Panc1 (cell line): ENCODE measurements around the gene FAM167B. TPM values are rescaled to one million over a fixed set of nuclear protein-coding genes. Genes with fewer than 3 reads are reported as not detected.
A peak's percentile ranks its signal among the peaks of the same experiment; 100 is the strongest.

ENCODE experiments used
- ATAC-seq: fragments of 200-7000 bp; cut with Tn5 transposase; 2 replicates; pipeline ENCODE4 v1.9.1; 2020; ENCODE audit warnings: mild to moderate bottlenecking, moderate library complexity
- BruUV-seq: library from RNA; stranded (reverse); fragments of 400-500 nt; replicated peaks from 2 replicates; lab custom pipeline; 2021; lab: Mats Ljungman, UMichigan
- CTCF ChIA-PET: fragments of 300-600 bp; sonication (Branson Sonifier 250); formaldehyde crosslinking; loops from one replicate; lab custom pipeline; 2022; ENCODE audit warnings: antibody characterized with exemption; lab: Charles Lee
- POLR2A ChIA-PET: fragments of 300-600 bp; sonication (Branson Sonifier 250); formaldehyde crosslinking; loops from one replicate; lab custom pipeline; 2022; ENCODE audit warnings: antibody characterized with exemption; lab: Charles Lee
- DNase-seq: peaks from one replicate; pipeline ENCODE4 v3.0.0-alpha.2; 2010; ENCODE audit warnings: low read depth, low spot score
- H3K27ac ChIP-seq: 2 replicates; pipeline ENCODE4 v1.5.1; 2011; ENCODE audit warnings: mild to moderate bottlenecking, low read length, inconsistent platforms
- H3K27me3 ChIP-seq: fragments of 200-500 bp; sonication (Bioruptor generic); 2 replicates; pipeline ENCODE4 v1.6.0; 2014; ENCODE audit warnings: low read length, inconsistent platforms; ENCODE audit not compliant: control insufficient read depth, insufficient read depth
- H3K36me3 ChIP-seq: fragments of 200-500 bp; sonication (Bioruptor generic); 2 replicates; pipeline ENCODE4 v1.5.1; 2014; ENCODE audit warnings: inconsistent platforms, mild to moderate bottlenecking, low read length, moderate library complexity; ENCODE audit not compliant: control insufficient read depth, insufficient read depth
- H3K4me1 ChIP-seq: 2 replicates; pipeline ENCODE4 v1.5.1; 2011; ENCODE audit warnings: inconsistent platforms, mild to moderate bottlenecking, low read length, moderate library complexity; ENCODE audit not compliant: control insufficient read depth, insufficient read depth
- H3K4me3 ChIP-seq, 2 experiments: 2 replicates each; pipeline ENCODE4 v1.5.1; 2011 to 2012; ENCODE audit warnings: low read depth in 2 of 2, low read length in 2 of 2, mild to moderate bottlenecking in 2 of 2, inconsistent platforms in 1 of 2, moderate library complexity in 1 of 2
- H3K9me3 ChIP-seq: fragments of 200-500 bp; sonication (Bioruptor generic); 2 replicates; pipeline ENCODE4 v1.5.1; 2014; ENCODE audit warnings: low read depth, mild to moderate bottlenecking, inconsistent platforms, low read length, moderate library complexity; ENCODE audit not compliant: control insufficient read depth, insufficient read depth
- CTCF ChIP-seq: fragments of 450-650 bp; IDR thresholded peaks from 2 replicates; pipeline ENCODE4 v1.5.1; 2017; ENCODE audit warnings: mild to moderate bottlenecking
- POLR2AphosphoS5 ChIP-seq: IDR thresholded peaks from 2 replicates; pipeline ENCODE4 v1.6.1; 2012; ENCODE audit warnings: mild to moderate bottlenecking, low read depth, low read length, moderate library complexity
- REST ChIP-seq, 2 experiments: IDR thresholded peaks; 2 replicates each; pipeline ENCODE4 v1.6.1; 2011 to 2012; ENCODE audit warnings: low read depth in 2 of 2, control low read depth in 1 of 2, low read length in 1 of 2, mild to moderate bottlenecking in 1 of 2, moderate library complexity in 1 of 2; ENCODE audit not compliant: insufficient read depth in 1 of 2
- SIN3A ChIP-seq: IDR thresholded peaks from 2 replicates; pipeline ENCODE4 v1.6.1; 2012; ENCODE audit warnings: low read depth, mild to moderate bottlenecking, low read length, moderate library complexity, borderline replicate concordance; ENCODE audit not compliant: insufficient read depth
- TCF7L2 ChIP-seq: IDR thresholded peaks from 2 replicates; pipeline ENCODE4 v1.6.1; 2011; ENCODE audit warnings: mild to moderate bottlenecking, low read depth, low read length, inconsistent platforms
- in situ Hi-C: cut with HindIII; loops from 2 replicates; pipeline ENCODE4 v1.10.0; 2016; ENCODE audit warnings: low sequenced_read_pairs, low pct_unique_long_range_greater_than_20kb
- intact Hi-C: fragments of 100-400 bp; cut with micrococcal nuclease; formaldehyde crosslinking; loops from one replicate; pipeline ENCODE4 v1.10.0; 2022; ENCODE audit not compliant: unreplicated experiment
- total RNA-seq: library from RNA; stranded (reverse); gene quantifications from one replicate; pipeline ENCODE4 v1.2.1, GENCODE V29; 2021; ENCODE audit not compliant: unreplicated experiment

FAM167B gene
- total RNA-seq, 1 experiment from 2014 or later, result 1.9 TPM

DNA sequence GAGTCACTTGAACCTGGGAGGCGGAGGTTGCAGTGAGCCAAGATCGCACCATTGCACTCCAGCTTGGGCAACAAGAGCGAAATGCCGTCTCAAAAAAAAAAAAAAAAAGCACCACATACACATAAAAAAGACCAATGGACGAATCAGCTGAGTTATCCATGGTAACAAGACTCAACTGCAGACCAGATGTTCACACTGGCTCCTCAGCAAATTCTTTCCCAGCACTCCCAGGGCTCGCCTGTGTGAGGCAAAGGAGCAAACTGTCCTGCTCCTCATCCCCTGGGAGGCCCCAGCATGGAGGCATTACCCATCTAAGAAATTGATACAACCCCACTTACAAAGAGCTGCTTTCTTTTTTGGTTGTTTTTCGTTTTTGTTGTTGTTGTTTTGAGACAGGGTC is 28.0 kb upstream of the FAM167B start:
- DNase-seq (no peak), ATAC-seq (no peak)
- Histone ChIP-seq H3K27me3 (no peaks in the 10 kb centered on the region), H3K9me3 (no peaks in the 10 kb centered on the region), H3K36me3 (peaks cover 3% of the 10 kb centered on the region; the same call in 1 of the 2 replicates), H3K4me1 (peaks cover 18% of the 10 kb centered on the region), H3K27ac (no peak overlapping the region), H3K4me3 (no peak overlapping the region)
- in situ Hi-C loops (no loop called here), intact Hi-C loops (no loop called here)
- BruUV-seq, result no TSS peak
- ChIA-PET CTCF (interaction anchor here (0.6 to 0.7 kb wide), 2 partner anchors 13 to 112 kb away, joined by 5 to 7 read pairs; no protein-coding TSS in a partner anchor), POLR2A (no interaction called here)
- TF ChIP-seq REST (IDR thresholded peaks at IDR 0.05; ENCODE audit: insufficient read depth in 1 of 2, low read depth in 2 of 2, low read length in 1 of 2), result no peak
- no peak for TF ChIP-seq TCF7L2
- TF ChIP-seq CTCF, result no peak
- TF ChIP-seq POLR2AphosphoS5, result no peak
- TF ChIP-seq SIN3A, result no peak

DNA sequence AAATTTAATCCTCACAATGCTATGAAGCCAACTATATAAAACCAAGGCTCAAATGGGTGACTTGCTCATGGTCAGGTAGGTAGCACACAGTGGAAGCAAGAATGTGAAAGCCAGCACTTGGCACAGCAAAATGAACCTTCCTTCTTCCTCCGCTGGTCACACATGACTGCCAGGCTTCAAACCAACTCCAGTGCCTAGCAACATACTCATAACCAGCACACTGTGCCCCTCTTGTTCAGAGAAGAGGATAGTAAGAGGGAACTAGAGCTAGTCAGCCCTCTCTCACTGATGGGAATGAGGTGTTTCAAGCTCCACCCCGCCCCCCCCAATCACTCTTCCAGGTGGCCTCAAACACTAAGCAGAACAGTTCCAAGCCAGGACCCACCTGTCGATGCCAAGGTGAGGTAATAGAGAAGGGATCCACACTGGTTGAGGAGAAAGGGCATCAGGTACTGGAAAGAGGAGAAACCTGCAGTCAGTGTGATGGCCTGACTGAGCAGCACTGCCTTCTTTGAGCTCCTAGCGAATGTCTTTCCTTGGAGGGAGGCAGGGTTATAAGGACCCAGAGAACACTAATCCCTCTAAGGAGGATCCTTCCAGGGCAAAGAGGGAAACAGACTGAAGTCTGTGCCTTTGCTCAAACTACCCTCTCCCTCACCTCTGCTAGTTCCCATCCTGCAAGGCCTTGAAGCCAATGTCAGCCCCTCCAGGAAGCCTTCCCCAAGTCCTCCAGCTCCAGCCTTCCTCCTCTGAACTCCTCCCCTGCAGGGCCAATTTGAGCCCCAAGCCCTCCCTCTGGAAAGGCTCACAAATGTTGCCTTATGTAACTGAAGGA is 26.1 kb upstream of the FAM167B start:
- in situ Hi-C loops, result no loop called here
- TF ChIP-seq CTCF (no peak), TCF7L2 (no peak), POLR2AphosphoS5 (no peak), REST (IDR thresholded peaks at IDR 0.05; ENCODE audit: insufficient read depth in 1 of 2, low read depth in 2 of 2, low read length in 1 of 2) (no peak), SIN3A (no peak)
- peaks cover 19% of the 10 kb centered on the region for H3K4me1 ChIP-seq
- no TSS peak for BruUV-seq
- H3K27ac ChIP-seq, result peak overlapping the region; percentile 98
- H3K4me3 ChIP-seq, result peak overlapping the region; percentile 95 to 99
- no peaks in the 10 kb centered on the region for H3K9me3 ChIP-seq
- DNase-seq, result no peak
- ATAC-seq, result no peak
- peaks cover 11% of the 10 kb centered on the region for H3K36me3 ChIP-seq
- intact Hi-C loops, result loop anchor here (1.0 kb wide), 1 partner anchor 95 kb away; no protein-coding TSS in a partner anchor
- POLR2A ChIA-PET, result no interaction called here
- H3K27me3 ChIP-seq, result no peaks in the 10 kb centered on the region
- CTCF ChIA-PET, result interaction anchor here (0.5 kb wide), 1 partner anchor 17 kb away, joined by 3 read pairs; no protein-coding TSS in a partner anchor
